ENCODE results near the gene WDR83.
"Not testable (repeated sequence)": the region's sequence is repeated elsewhere in the genome, so short reads cannot be mapped to it uniquely, and the experiment has no call there.

DNA sequence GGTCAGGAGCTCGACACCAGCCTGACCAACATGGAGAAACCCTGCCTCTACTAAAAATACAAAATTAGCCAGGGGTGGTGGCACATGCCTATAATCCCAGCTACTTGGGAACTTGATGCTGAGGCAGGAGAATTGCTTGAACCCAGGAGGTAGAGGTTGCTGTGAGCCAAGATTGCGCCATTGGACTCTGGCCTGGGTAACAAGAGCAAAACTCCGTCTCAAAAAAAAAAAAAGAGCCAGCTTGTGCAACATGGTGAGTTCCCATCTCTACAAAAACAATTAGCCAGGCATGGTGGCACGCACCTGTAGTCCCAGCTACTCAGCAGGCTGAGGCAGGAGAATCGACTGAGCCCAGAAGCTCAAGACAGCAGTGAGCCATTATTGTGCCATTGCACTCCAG, 11.4 kb downstream of the WDR83 start:
- TF ChIP-seq POLR2A (IDR thresholded peaks at IDR 0.05; ENCODE audit: low read length); POLR2AphosphoS2 (conservative IDR thresholded peaks at IDR 0.05; ENCODE audit: low read length); RAD21 (conservative IDR thresholded peaks at IDR 0.05 in 1 of 2, IDR thresholded peaks at IDR 0.05 in 1 of 2); JUN (IDR thresholded peaks at IDR 0.05); ZNF302 (CRISPR knock-in tag; IDR thresholded peaks at IDR 0.05); KDM5A (IDR thresholded peaks at IDR 0.05); CEBPB (IDR thresholded peaks at IDR 0.05); TFCP2L1 (CRISPR knock-in tag; IDR thresholded peaks at IDR 0.05); JUNB (IDR thresholded peaks at IDR 0.05); BHLHE40 (IDR thresholded peaks at IDR 0.05; ENCODE audit: low read depth, low read length): not testable (repeated sequence)
- TF ChIP-seq, protein P1, sequence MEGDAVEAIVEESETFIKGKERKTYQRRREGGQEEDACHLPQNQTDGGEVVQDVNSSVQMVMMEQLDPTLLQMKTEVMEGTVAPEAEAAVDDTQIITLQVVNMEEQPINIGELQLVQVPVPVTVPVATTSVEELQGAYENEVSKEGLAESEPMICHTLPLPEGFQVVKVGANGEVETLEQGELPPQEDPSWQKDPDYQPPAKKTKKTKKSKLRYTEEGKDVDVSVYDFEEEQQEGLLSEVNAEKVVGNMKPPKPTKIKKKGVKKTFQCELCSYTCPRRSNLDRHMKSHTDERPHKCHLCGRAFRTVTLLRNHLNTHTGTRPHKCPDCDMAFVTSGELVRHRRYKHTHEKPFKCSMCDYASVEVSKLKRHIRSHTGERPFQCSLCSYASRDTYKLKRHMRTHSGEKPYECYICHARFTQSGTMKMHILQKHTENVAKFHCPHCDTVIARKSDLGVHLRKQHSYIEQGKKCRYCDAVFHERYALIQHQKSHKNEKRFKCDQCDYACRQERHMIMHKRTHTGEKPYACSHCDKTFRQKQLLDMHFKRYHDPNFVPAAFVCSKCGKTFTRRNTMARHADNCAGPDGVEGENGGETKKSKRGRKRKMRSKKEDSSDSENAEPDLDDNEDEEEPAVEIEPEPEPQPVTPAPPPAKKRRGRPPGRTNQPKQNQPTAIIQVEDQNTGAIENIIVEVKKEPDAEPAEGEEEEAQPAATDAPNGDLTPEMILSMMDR (IDR thresholded peaks at IDR 0.05): not testable (repeated sequence)
